HCT116 (cell line): ENCODE results near the gene PLD6. TPM values are rescaled to one million over a fixed set of nuclear protein-coding genes. Genes with fewer than 3 reads are reported as not detected.

ENCODE experiments used
- ATAC-seq: fragments of 200-7000 bp; cut with Tn5 transposase; 2 replicates; pipeline ENCODE4 v1.9.1; 2020; ENCODE audit warnings: mild to moderate bottlenecking, moderate library complexity
- BruUV-seq: library from RNA; stranded (reverse); fragments of 400-500 nt; replicated peaks from 2 replicates; lab custom pipeline; 2021; lab: Mats Ljungman, UMichigan
- CTCF ChIA-PET: fragments of 300-600 bp; sonication (Branson Sonifier 250); formaldehyde crosslinking; loops from one replicate; lab custom pipeline; 2021; ENCODE audit warnings: antibody characterized with exemption; lab: Charles Lee
- POLR2A ChIA-PET: fragments of 300-600, 350-600 bp; sonication (Branson Sonifier 250); formaldehyde crosslinking; loops from one replicate; lab custom pipeline; 2021; ENCODE audit warnings: antibody characterized with exemption; lab: Charles Lee
- RAD21 ChIA-PET, 2 experiments: fragments of 300-600 bp; sonication (Branson Sonifier 250); formaldehyde crosslinking; loops; one replicate each; lab custom pipeline; 2023; ENCODE audit warnings: low total read pairs in 2 of 2; ENCODE audit not compliant: uncharacterized antibody in 2 of 2, unreplicated experiment in 2 of 2, low non-redundant PET in 1 of 2; lab: Charles Lee
- DNase-seq: peaks from one replicate; pipeline ENCODE4 v3.0.0-alpha.2; 2010; ENCODE audit warnings: low read depth, low spot score
- H2AFZ ChIP-seq: fragments of 200-600 bp; shearing (Covaris generic), sonication (generic); 2 replicates; pipeline ENCODE4 v1.6.1; 2017; ENCODE audit warnings: low read depth, mixed run types, mixed read lengths, antibody characterized with exemption, low read length; ENCODE audit not compliant: poor library complexity, severe bottlenecking
- H3K27ac ChIP-seq: 2 replicates; pipeline ENCODE4 v1.5.1; 2012; ENCODE audit warnings: low read depth, low read length
- H3K27me3 ChIP-seq: fragments of 200-600 bp; sonication (generic); 2 replicates; pipeline ENCODE4 v1.6.1; 2016; ENCODE audit warnings: mixed run types, low read length, mixed read lengths; ENCODE audit not compliant: insufficient read depth
- H3K36me3 ChIP-seq, 2 experiments: fragments of 200-500 bp in 1 of 2; fragments of 200-600 bp in 1 of 2; sonication (Bioruptor generic) in 1 of 2; sonication (generic) in 1 of 2; 2 replicates each; pipeline versions ENCODE4 v1.5.1 to v1.6.1; 2014 to 2016; ENCODE audit warnings: low read length in 2 of 2, inconsistent platforms in 1 of 2, mixed read lengths in 1 of 2, mixed run types in 1 of 2; ENCODE audit not compliant: insufficient read depth in 2 of 2, control insufficient read depth in 1 of 2
- H3K4me1 ChIP-seq, 2 experiments: fragments of 200-600 bp in 1 of 2; sonication (generic) in 1 of 2; 2 replicates each; pipeline versions ENCODE4 v1.5.1 to v1.6.1; 2012 to 2017; ENCODE audit warnings: low read length in 2 of 2, inconsistent platforms in 1 of 2, mild to moderate bottlenecking in 1 of 2, mixed read lengths in 1 of 2, mixed run types in 1 of 2, moderate library complexity in 1 of 2; ENCODE audit not compliant: insufficient read depth in 2 of 2, control insufficient read depth in 1 of 2
- H3K4me2 ChIP-seq: fragments of 200-600 bp; sonication (generic); 2 replicates; pipeline ENCODE4 v1.6.1; 2017; ENCODE audit warnings: mixed run types, low read length, mixed read lengths
- H3K4me3 ChIP-seq, 2 experiments: fragments of 200-600 bp in 1 of 2; sonication (generic) in 1 of 2; replicated peaks in 1 of 2; 2 replicates each; pipeline ENCODE4 v1.5.1; 2011 to 2016; ENCODE audit warnings: low read length in 2 of 2, control low read depth in 1 of 2, low read depth in 1 of 2, mild to moderate bottlenecking in 1 of 2, mixed read lengths in 1 of 2, mixed run types in 1 of 2
- H3K79me2 ChIP-seq: fragments of 200-600 bp; sonication (generic); 2 replicates; pipeline ENCODE4 v1.6.1; 2017; ENCODE audit warnings: mild to moderate bottlenecking, mixed run types, low read length, moderate library complexity, mixed read lengths; ENCODE audit not compliant: insufficient read depth
- H3K9ac ChIP-seq: fragments of 200-600 bp; sonication (generic); 2 replicates; pipeline ENCODE4 v1.6.1; 2016; ENCODE audit warnings: low read length, mixed read lengths
- H3K9me2 ChIP-seq: fragments of 200-600 bp; sonication (generic), shearing (Covaris generic); 2 replicates; pipeline ENCODE4 v1.6.1; 2017; ENCODE audit warnings: mixed run types, mild to moderate bottlenecking, moderate library complexity; ENCODE audit not compliant: insufficient read depth
- H3K9me3 ChIP-seq, 2 experiments: fragments of 200-500 bp in 1 of 2; fragments of 200-600 bp in 1 of 2; sonication (Bioruptor generic) in 1 of 2; sonication (generic) in 1 of 2; 2 replicates each; pipeline ENCODE4 v1.6.1; 2014 to 2017; ENCODE audit warnings: low read length in 2 of 2, mixed read lengths in 2 of 2, inconsistent platforms in 1 of 2, low read depth in 1 of 2, mild to moderate bottlenecking in 1 of 2, mixed run types in 1 of 2, moderate library complexity in 1 of 2; ENCODE audit not compliant: control insufficient read depth in 1 of 2, insufficient read depth in 1 of 2
- H4K20me1 ChIP-seq: fragments of 200-600 bp; sonication (generic), shearing (Covaris generic); 2 replicates; pipeline ENCODE4 v1.6.1; 2017; ENCODE audit warnings: mixed run types, mild to moderate bottlenecking, moderate library complexity; ENCODE audit not compliant: insufficient read depth
- CBX3 ChIP-seq: IDR thresholded peaks from 2 replicates; pipeline ENCODE4 v1.6.1; 2012; ENCODE audit warnings: low read depth
- CEBPB ChIP-seq: IDR thresholded peaks from 2 replicates; pipeline ENCODE4 v1.6.1; 2012; ENCODE audit warnings: low read depth
- EGR1 ChIP-seq: IDR thresholded peaks from 2 replicates; pipeline ENCODE4 v1.6.1; 2012; ENCODE audit warnings: low read depth
- ELF1 ChIP-seq: IDR thresholded peaks from 2 replicates; pipeline ENCODE4 v1.6.1; 2012; ENCODE audit warnings: low read depth, borderline replicate concordance
- EZH2 ChIP-seq: fragments of 200-600 bp; sonication (generic); IDR thresholded peaks from 2 replicates; pipeline ENCODE4 v1.6.1; 2017; ENCODE audit warnings: antibody characterized with exemption, mixed run types
- FOSL1 ChIP-seq: IDR thresholded peaks from 2 replicates; pipeline ENCODE4 v1.6.1; 2012; ENCODE audit warnings: low read depth
- JUND ChIP-seq: IDR thresholded peaks from 2 replicates; pipeline ENCODE4 v1.6.1; 2012
- MAX ChIP-seq: IDR thresholded peaks from 2 replicates; pipeline ENCODE4 v1.6.1; 2012
- POLR2A ChIP-seq: IDR thresholded peaks from 2 replicates; pipeline ENCODE4 v1.7.0; 2011; ENCODE audit warnings: borderline replicate concordance; ENCODE audit not compliant: insufficient read depth, insufficient read length; ENCODE audit errors: extremely low read depth
- POLR2AphosphoS5 ChIP-seq: IDR thresholded peaks from 2 replicates; pipeline ENCODE4 v1.6.1; 2011; ENCODE audit warnings: mild to moderate bottlenecking, low read depth, low read length, moderate library complexity
- SIN3A ChIP-seq: IDR thresholded peaks from 2 replicates; pipeline ENCODE4 v1.6.1; 2012; ENCODE audit warnings: low read depth
- SP1 ChIP-seq: IDR thresholded peaks from 2 replicates; pipeline ENCODE4 v1.6.1; 2012; ENCODE audit warnings: low read depth
- SRF ChIP-seq: IDR thresholded peaks from 2 replicates; pipeline ENCODE4 v1.6.1; 2012; ENCODE audit warnings: low read depth
- YY1 ChIP-seq: IDR thresholded peaks from 2 replicates; pipeline ENCODE4 v1.6.1; 2011; ENCODE audit warnings: low read length, low read depth, moderate library complexity, mild to moderate bottlenecking; ENCODE audit not compliant: insufficient replicate concordance; ENCODE audit errors: extremely low read depth
- ZNF274 ChIP-seq: fragments of 200-500 bp; sonication (Bioruptor generic); IDR thresholded peaks from 2 replicates; pipeline ENCODE4 v1.6.1; 2014; ENCODE audit warnings: mild to moderate bottlenecking, low read depth, low read length, inconsistent platforms
- intact Hi-C: fragments of 100-400 bp; cut with micrococcal nuclease; formaldehyde crosslinking; loops from 2 replicates; pipeline ENCODE4 v1.10.0; 2022
- total RNA-seq: library from RNA; stranded (reverse); gene quantifications from one replicate; pipeline ENCODE4 v1.2.1, GENCODE V29; 2021; ENCODE audit not compliant: unreplicated experiment
- TF ChIP-seq, protein P1 (sequence below), 3 experiments: fragments of 200-600 bp in 1 of 3; sonication (generic) in 1 of 3; IDR thresholded peaks in 2 of 3; conservative IDR thresholded peaks in 1 of 3; 2 replicates each; pipeline ENCODE4 v1.5.1; 2012 to 2017; ENCODE audit warnings: low read depth in 2 of 3, low read length in 2 of 3, antibody characterized with exemption in 1 of 3, borderline replicate concordance in 1 of 3, control low read depth in 1 of 3, mild to moderate bottlenecking in 1 of 3, mixed read lengths in 1 of 3, mixed run types in 1 of 3, moderate library complexity in 1 of 3; ENCODE audit not compliant: insufficient read depth in 1 of 3
- TF ChIP-seq, protein P2 (sequence below): IDR thresholded peaks from 2 replicates; pipeline ENCODE4 v1.6.1; 2012; ENCODE audit warnings: low read depth
- TF ChIP-seq, protein P3 (sequence below): IDR thresholded peaks from 2 replicates; pipeline ENCODE4 v1.6.1; 2012
- TF ChIP-seq, protein P4 (sequence below): IDR thresholded peaks from 2 replicates; pipeline ENCODE4 v1.6.1; 2011; ENCODE audit warnings: mild to moderate bottlenecking, low read length, moderate library complexity; ENCODE audit not compliant: insufficient replicate concordance; ENCODE audit errors: extremely low read depth

Gene PLD6
- total RNA-seq, 1 experiment from 2014 or later = 15.6 TPM

- peaks cover 8 to 21% of the 10 kb centered on the region in 2 experiments for H3K4me1 ChIP-seq
- ChIA-PET RAD21 (interaction anchor here in 1 of 2 experiments (0.6 kb wide), 1 partner anchor 720 kb away, joined by 6 read pairs; no protein-coding TSS in a partner anchor), CTCF (interaction anchor here (1.0 kb wide), 1 partner anchor 33 kb away, joined by 3 read pairs; no protein-coding TSS in a partner anchor), POLR2A (no interaction called here)
- H3K4me3 ChIP-seq = peak within 1 kb of the TSS; percentile 95 to 96
- H4K20me1 ChIP-seq = no peaks in the 10 kb centered on the region
- DNase-seq (peak; percentile 81), ATAC-seq (peak; percentile 89)
- peak within 1 kb of the TSS; percentile 89 for H3K27ac ChIP-seq
- H3K36me3 ChIP-seq = no peaks in the 10 kb centered on the region
- H3K79me2 ChIP-seq = peaks cover 28% of the 10 kb centered on the region
- BruUV-seq = no TSS peak
- H3K9ac ChIP-seq = peak within 1 kb of the TSS; percentile 92
- intact Hi-C loops = no loop called here
- peak within 1 kb of the TSS; percentile 100 for H3K4me2 ChIP-seq
- peak within 1 kb of the TSS; percentile 20 for H2AFZ ChIP-seq
- H3K9me2 ChIP-seq = no peaks in the 10 kb centered on the region
- no peaks in the 10 kb centered on the region for H3K27me3 ChIP-seq
- no peaks in the 10 kb centered on the region for H3K9me3 ChIP-seq
- peak; percentile 66 for TF ChIP-seq MAX
- no peak for TF ChIP-seq CEBPB
- peak; percentile 89 for TF ChIP-seq SP1
- TF ChIP-seq SRF = no peak
- no peak for TF ChIP-seq YY1
- no peak for TF ChIP-seq CBX3
- TF ChIP-seq POLR2A = peak; percentile 81
- TF ChIP-seq ELF1 = no peak
- peak; percentile 88 for TF ChIP-seq POLR2AphosphoS5
- no peak for TF ChIP-seq ZNF274
- TF ChIP-seq EZH2 = no peak
- TF ChIP-seq EGR1 = peak; percentile 33; the same call in 1 of the 2 replicates
- TF ChIP-seq, protein P1, sequence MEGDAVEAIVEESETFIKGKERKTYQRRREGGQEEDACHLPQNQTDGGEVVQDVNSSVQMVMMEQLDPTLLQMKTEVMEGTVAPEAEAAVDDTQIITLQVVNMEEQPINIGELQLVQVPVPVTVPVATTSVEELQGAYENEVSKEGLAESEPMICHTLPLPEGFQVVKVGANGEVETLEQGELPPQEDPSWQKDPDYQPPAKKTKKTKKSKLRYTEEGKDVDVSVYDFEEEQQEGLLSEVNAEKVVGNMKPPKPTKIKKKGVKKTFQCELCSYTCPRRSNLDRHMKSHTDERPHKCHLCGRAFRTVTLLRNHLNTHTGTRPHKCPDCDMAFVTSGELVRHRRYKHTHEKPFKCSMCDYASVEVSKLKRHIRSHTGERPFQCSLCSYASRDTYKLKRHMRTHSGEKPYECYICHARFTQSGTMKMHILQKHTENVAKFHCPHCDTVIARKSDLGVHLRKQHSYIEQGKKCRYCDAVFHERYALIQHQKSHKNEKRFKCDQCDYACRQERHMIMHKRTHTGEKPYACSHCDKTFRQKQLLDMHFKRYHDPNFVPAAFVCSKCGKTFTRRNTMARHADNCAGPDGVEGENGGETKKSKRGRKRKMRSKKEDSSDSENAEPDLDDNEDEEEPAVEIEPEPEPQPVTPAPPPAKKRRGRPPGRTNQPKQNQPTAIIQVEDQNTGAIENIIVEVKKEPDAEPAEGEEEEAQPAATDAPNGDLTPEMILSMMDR (IDR thresholded peaks at IDR 0.05 in 2 of 3, conservative IDR thresholded peaks at IDR 0.05 in 1 of 3; ENCODE audit: borderline replicate concordance in 1 of 3, insufficient read depth in 1 of 3, low read depth in 2 of 3, low read length in 2 of 3) = no peak
- no peak for TF ChIP-seq FOSL1
- TF ChIP-seq, protein P2, sequence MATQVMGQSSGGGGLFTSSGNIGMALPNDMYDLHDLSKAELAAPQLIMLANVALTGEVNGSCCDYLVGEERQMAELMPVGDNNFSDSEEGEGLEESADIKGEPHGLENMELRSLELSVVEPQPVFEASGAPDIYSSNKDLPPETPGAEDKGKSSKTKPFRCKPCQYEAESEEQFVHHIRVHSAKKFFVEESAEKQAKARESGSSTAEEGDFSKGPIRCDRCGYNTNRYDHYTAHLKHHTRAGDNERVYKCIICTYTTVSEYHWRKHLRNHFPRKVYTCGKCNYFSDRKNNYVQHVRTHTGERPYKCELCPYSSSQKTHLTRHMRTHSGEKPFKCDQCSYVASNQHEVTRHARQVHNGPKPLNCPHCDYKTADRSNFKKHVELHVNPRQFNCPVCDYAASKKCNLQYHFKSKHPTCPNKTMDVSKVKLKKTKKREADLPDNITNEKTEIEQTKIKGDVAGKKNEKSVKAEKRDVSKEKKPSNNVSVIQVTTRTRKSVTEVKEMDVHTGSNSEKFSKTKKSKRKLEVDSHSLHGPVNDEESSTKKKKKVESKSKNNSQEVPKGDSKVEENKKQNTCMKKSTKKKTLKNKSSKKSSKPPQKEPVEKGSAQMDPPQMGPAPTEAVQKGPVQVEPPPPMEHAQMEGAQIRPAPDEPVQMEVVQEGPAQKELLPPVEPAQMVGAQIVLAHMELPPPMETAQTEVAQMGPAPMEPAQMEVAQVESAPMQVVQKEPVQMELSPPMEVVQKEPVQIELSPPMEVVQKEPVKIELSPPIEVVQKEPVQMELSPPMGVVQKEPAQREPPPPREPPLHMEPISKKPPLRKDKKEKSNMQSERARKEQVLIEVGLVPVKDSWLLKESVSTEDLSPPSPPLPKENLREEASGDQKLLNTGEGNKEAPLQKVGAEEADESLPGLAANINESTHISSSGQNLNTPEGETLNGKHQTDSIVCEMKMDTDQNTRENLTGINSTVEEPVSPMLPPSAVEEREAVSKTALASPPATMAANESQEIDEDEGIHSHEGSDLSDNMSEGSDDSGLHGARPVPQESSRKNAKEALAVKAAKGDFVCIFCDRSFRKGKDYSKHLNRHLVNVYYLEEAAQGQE = no peak
- TF ChIP-seq, protein P3, sequence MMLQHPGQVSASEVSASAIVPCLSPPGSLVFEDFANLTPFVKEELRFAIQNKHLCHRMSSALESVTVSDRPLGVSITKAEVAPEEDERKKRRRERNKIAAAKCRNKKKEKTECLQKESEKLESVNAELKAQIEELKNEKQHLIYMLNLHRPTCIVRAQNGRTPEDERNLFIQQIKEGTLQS = no peak
- TF ChIP-seq, protein P4, sequence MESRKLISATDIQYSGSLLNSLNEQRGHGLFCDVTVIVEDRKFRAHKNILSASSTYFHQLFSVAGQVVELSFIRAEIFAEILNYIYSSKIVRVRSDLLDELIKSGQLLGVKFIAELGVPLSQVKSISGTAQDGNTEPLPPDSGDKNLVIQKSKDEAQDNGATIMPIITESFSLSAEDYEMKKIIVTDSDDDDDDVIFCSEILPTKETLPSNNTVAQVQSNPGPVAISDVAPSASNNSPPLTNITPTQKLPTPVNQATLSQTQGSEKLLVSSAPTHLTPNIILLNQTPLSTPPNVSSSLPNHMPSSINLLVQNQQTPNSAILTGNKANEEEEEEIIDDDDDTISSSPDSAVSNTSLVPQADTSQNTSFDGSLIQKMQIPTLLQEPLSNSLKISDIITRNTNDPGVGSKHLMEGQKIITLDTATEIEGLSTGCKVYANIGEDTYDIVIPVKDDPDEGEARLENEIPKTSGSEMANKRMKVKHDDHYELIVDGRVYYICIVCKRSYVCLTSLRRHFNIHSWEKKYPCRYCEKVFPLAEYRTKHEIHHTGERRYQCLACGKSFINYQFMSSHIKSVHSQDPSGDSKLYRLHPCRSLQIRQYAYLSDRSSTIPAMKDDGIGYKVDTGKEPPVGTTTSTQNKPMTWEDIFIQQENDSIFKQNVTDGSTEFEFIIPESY = no peak
- TF ChIP-seq SIN3A = peak; percentile 64; the same call in 1 of the 2 replicates
- TF ChIP-seq JUND = peak; percentile 93
These were observed 31.1 kb upstream of the PLD6 start, which contains the start of gene FLCN for GRCh38 chr17:17237026-17237799. Gene FLCN (minus strand): TSS chr17:17237168. CDS start chr17:17228137, 9,031 bp downstream.
